ENCODE data around the gene IRX5. TPM values are rescaled to one million over a fixed set of nuclear protein-coding genes. Genes with fewer than 3 reads are reported as not detected.

Gene IRX5
- total RNA-seq, 1 donor from 2014 or later: 4.7 TPM

GRCh38 chr16:54945063-54945462 is 14.4 kb downstream of the IRX5 start:
- H3K9me3 Mint-ChIP-seq (ENCODE audit: unreplicated experiment): peaks cover 7% of the 10 kb centered on the region
- DNase-seq: no peak
- TF ChIP-seq CTCF (IDR thresholded peaks at IDR 0.05; ENCODE audit: partially characterized antibody, unreplicated experiment): no peak
- H3K4me3 Mint-ChIP-seq (ENCODE audit: unreplicated experiment): no peak overlapping the region
- peaks cover 14% of the 10 kb centered on the region for H3K4me1 Mint-ChIP-seq (ENCODE audit: low read depth, unreplicated experiment)
- peaks cover 7% of the 10 kb centered on the region for H3K36me3 Mint-ChIP-seq (ENCODE audit: unreplicated experiment)
- H3K27me3 Mint-ChIP-seq (ENCODE audit: unreplicated experiment): peaks cover 29% of the 10 kb centered on the region
- no peak overlapping the region for H3K27ac Mint-ChIP-seq (ENCODE audit: unreplicated experiment)

GRCh38 chr16:54946909-54947308 is 16.2 kb downstream of the IRX5 start:
- Mint-ChIP-seq H3K36me3 (ENCODE audit: unreplicated experiment) (no peaks in the 10 kb centered on the region), H3K4me1 (ENCODE audit: low read depth, unreplicated experiment) (peaks cover 14% of the 10 kb centered on the region), H3K27ac (ENCODE audit: unreplicated experiment) (no peak overlapping the region), H3K9me3 (ENCODE audit: unreplicated experiment) (peaks cover 7% of the 10 kb centered on the region), H3K27me3 (ENCODE audit: unreplicated experiment) (peaks cover 15% of the 10 kb centered on the region), H3K4me3 (ENCODE audit: unreplicated experiment) (no peak overlapping the region)
- DNase-seq: no peak
- TF ChIP-seq CTCF (IDR thresholded peaks at IDR 0.05; ENCODE audit: partially characterized antibody, unreplicated experiment): no peak

- peaks cover 8% of the 10 kb centered on the region for H3K9me3 Mint-ChIP-seq (ENCODE audit: unreplicated experiment)
- no peak overlapping the region for H3K27ac Mint-ChIP-seq (ENCODE audit: unreplicated experiment)
- H3K27me3 Mint-ChIP-seq (ENCODE audit: unreplicated experiment): peaks cover 13% of the 10 kb centered on the region
- TF ChIP-seq CTCF (IDR thresholded peaks at IDR 0.05; ENCODE audit: partially characterized antibody, unreplicated experiment): no peak
- peaks cover 14% of the 10 kb centered on the region for H3K4me1 Mint-ChIP-seq (ENCODE audit: low read depth, unreplicated experiment)
- no peak overlapping the region for H3K4me3 Mint-ChIP-seq (ENCODE audit: unreplicated experiment)
- H3K36me3 Mint-ChIP-seq (ENCODE audit: unreplicated experiment): no peaks in the 10 kb centered on the region
- DNase-seq: no peak
These were observed 17.0 kb downstream of the IRX5 start for GRCh38 chr16:54947616-54948015.

- H3K4me1 Mint-ChIP-seq (ENCODE audit: low read depth, unreplicated experiment): no peaks in the 10 kb centered on the region
- H3K27me3 Mint-ChIP-seq (ENCODE audit: unreplicated experiment): peaks cover 7% of the 10 kb centered on the region
- no peaks in the 10 kb centered on the region for H3K36me3 Mint-ChIP-seq (ENCODE audit: unreplicated experiment)
- H3K9me3 Mint-ChIP-seq (ENCODE audit: unreplicated experiment): peaks cover 4% of the 10 kb centered on the region
- no peak overlapping the region for H3K4me3 Mint-ChIP-seq (ENCODE audit: unreplicated experiment)
- DNase-seq: no peak
- no peak for TF ChIP-seq CTCF (IDR thresholded peaks at IDR 0.05; ENCODE audit: partially characterized antibody, unreplicated experiment)
- H3K27ac Mint-ChIP-seq (ENCODE audit: unreplicated experiment): no peak overlapping the region
These were observed 21.5 kb downstream of the IRX5 start for GRCh38 chr16:54952195-54952594.

GRCh38 chr16:54953461-54953860 is 22.8 kb downstream of the IRX5 start:
- Mint-ChIP-seq H3K36me3 (ENCODE audit: unreplicated experiment) (no peaks in the 10 kb centered on the region), H3K27me3 (ENCODE audit: unreplicated experiment) (peaks cover 3% of the 10 kb centered on the region), H3K9me3 (ENCODE audit: unreplicated experiment) (peaks cover 4% of the 10 kb centered on the region), H3K4me1 (ENCODE audit: low read depth, unreplicated experiment) (no peaks in the 10 kb centered on the region), H3K27ac (ENCODE audit: unreplicated experiment) (no peak overlapping the region), H3K4me3 (ENCODE audit: unreplicated experiment) (no peak overlapping the region)
- no peak for TF ChIP-seq CTCF (IDR thresholded peaks at IDR 0.05; ENCODE audit: partially characterized antibody, unreplicated experiment)
- no peak for DNase-seq
